MCF 10A (cell line): ENCODE data around the gene UBR7. TPM values are rescaled to one million over a fixed set of nuclear protein-coding genes. Genes with fewer than 3 reads are reported as not detected.

Experiments used
- BruUV-seq: library from RNA; stranded (reverse); fragments of 400-500 nt; replicated peaks from 2 replicates; lab custom pipeline; 2021; lab: Mats Ljungman, UMichigan
- CTCF ChIA-PET: fragments of 300-600 bp; sonication (Branson Sonifier 250); formaldehyde crosslinking; extraction: SDS; loops from one replicate; lab custom pipeline; 2021; ENCODE audit warnings: antibody characterized with exemption, inconsistent platforms; lab: Yijun Ruan, JAX
- POLR2A ChIA-PET: fragments of 300-600, 350-650 bp; sonication (Branson Sonifier 250); formaldehyde crosslinking; extraction: SDS; loops from one replicate; lab custom pipeline; 2020; ENCODE audit warnings: antibody characterized with exemption, inconsistent platforms; lab: Yijun Ruan, JAX
- DNase-seq: peaks from one replicate; pipeline ENCODE4 v3.0.0-alpha.2; 2018; ENCODE audit not compliant: unreplicated experiment
- H3K27ac Mint-ChIP-seq: one replicate; pipeline ENCODE4 v1.8.0; 2022; ENCODE audit warnings: mild to moderate bottlenecking, low read depth, mixed read lengths; ENCODE audit not compliant: unreplicated experiment
- H3K27me3 Mint-ChIP-seq: one replicate; pipeline ENCODE4 v1.8.0; 2022; ENCODE audit warnings: mixed read lengths; ENCODE audit not compliant: insufficient read depth, unreplicated experiment
- H3K36me3 Mint-ChIP-seq: one replicate; pipeline ENCODE4 v1.8.0; 2022; ENCODE audit warnings: mild to moderate bottlenecking, moderate library complexity, mixed read lengths; ENCODE audit not compliant: insufficient read depth, unreplicated experiment
- H3K4me1 Mint-ChIP-seq: one replicate; pipeline ENCODE4 v1.8.0; 2022; ENCODE audit warnings: mixed read lengths; ENCODE audit not compliant: insufficient read depth, unreplicated experiment
- H3K4me3 Mint-ChIP-seq: one replicate; pipeline ENCODE4 v1.8.0; 2022; ENCODE audit warnings: mild to moderate bottlenecking, moderate library complexity, mixed read lengths; ENCODE audit not compliant: unreplicated experiment
- H3K9me3 Mint-ChIP-seq: one replicate; pipeline ENCODE4 v1.8.0; 2022; ENCODE audit warnings: mixed read lengths; ENCODE audit not compliant: unreplicated experiment
- CTCF ChIP-seq: fragments of 200-600 bp; IDR thresholded peaks from one replicate; pipeline ENCODE4 v1.8.0; 2022; ENCODE audit warnings: antibody characterized with exemption, mild to moderate bottlenecking; ENCODE audit not compliant: unreplicated experiment
- intact Hi-C: fragments of 100-400 bp; cut with micrococcal nuclease; formaldehyde crosslinking; loops from 2 replicates; pipeline ENCODE4 v1.14.1; 2022
- total RNA-seq: library from RNA; stranded (reverse); gene quantifications from 2 replicates; pipeline ENCODE4 v1.2.3, GENCODE V29; 2022

The UBR7 gene
- total RNA-seq, 1 experiment from 2014 or later = 12.7 TPM

GRCh38 chr14:93268406-93268805, 61.4 kb downstream of the UBR7 start:
- TF ChIP-seq CTCF = no peak
- H3K9me3 Mint-ChIP-seq = no peaks in the 10 kb centered on the region
- intact Hi-C loops = no loop called here
- peaks cover 31% of the 10 kb centered on the region for H3K36me3 Mint-ChIP-seq
- ChIA-PET CTCF (no interaction called here), POLR2A (interaction anchor here (1.0 kb wide), 1 partner anchor 20 kb away, joined by 3 read pairs; no protein-coding TSS in a partner anchor)
- H3K4me1 Mint-ChIP-seq = peaks cover 5% of the 10 kb centered on the region
- no peaks in the 10 kb centered on the region for H3K27me3 Mint-ChIP-seq
- no peak for DNase-seq
- no peak overlapping the region for H3K4me3 Mint-ChIP-seq
- BruUV-seq = no TSS peak
- no peak overlapping the region for H3K27ac Mint-ChIP-seq

GRCh38 chr14:93269341-93270068, 62.4 kb downstream of the UBR7 start:
- no TSS peak for BruUV-seq
- peaks cover 5% of the 10 kb centered on the region for H3K4me1 Mint-ChIP-seq
- POLR2A ChIA-PET = interaction anchor here (0.6 kb wide), 1 partner anchor 1699 kb away, joined by 3 read pairs; no protein-coding TSS in a partner anchor
- H3K9me3 Mint-ChIP-seq = no peaks in the 10 kb centered on the region
- peaks cover 20% of the 10 kb centered on the region for H3K36me3 Mint-ChIP-seq
- CTCF ChIA-PET = interaction anchor here (0.6 kb wide), 1 partner anchor 100 kb away, joined by 3 read pairs; no protein-coding TSS in a partner anchor
- no peaks in the 10 kb centered on the region for H3K27me3 Mint-ChIP-seq
- intact Hi-C loops = no loop called here
- DNase-seq = peak; percentile 29
- TF ChIP-seq CTCF = no peak
- H3K27ac Mint-ChIP-seq = no peak overlapping the region
- H3K4me3 Mint-ChIP-seq = no peak overlapping the region

GRCh38 chr14:93271111-93271510, 64.1 kb downstream of the UBR7 start:
- POLR2A ChIA-PET = no interaction called here
- Mint-ChIP-seq H3K4me3 (no peak overlapping the region), H3K4me1 (peaks cover 5% of the 10 kb centered on the region), H3K27ac (peak overlapping the region; percentile 59), H3K9me3 (no peaks in the 10 kb centered on the region), H3K36me3 (peaks cover 20% of the 10 kb centered on the region), H3K27me3 (no peaks in the 10 kb centered on the region)
- intact Hi-C loops = no loop called here
- no peak for DNase-seq
- CTCF ChIA-PET = interaction anchor here (1.2 kb wide), 1 partner anchor 9 kb away, joined by 3 read pairs; no protein-coding TSS in a partner anchor
- no peak for TF ChIP-seq CTCF
- no TSS peak for BruUV-seq

- no peak for TF ChIP-seq CTCF
Observed at GRCh38 chr14:93274055-93274806, 67.2 kb downstream of the UBR7 start.

More at GRCh38 chr14:93274055-93274806, 67.2 kb downstream of the UBR7 start:
- no peak for DNase-seq
- Mint-ChIP-seq H3K36me3 (peaks cover 20% of the 10 kb centered on the region), H3K27ac (no peak overlapping the region), H3K27me3 (no peaks in the 10 kb centered on the region), H3K4me3 (no peak overlapping the region), H3K9me3 (no peaks in the 10 kb centered on the region), H3K4me1 (peaks cover 5% of the 10 kb centered on the region)
- ChIA-PET POLR2A (interaction anchor here (0.6 kb wide), 1 partner anchor 803 kb away, joined by 3 read pairs; no protein-coding TSS in a partner anchor), CTCF (no interaction called here)
- no TSS peak for BruUV-seq
- intact Hi-C loops = no loop called here
